CD14-positive monocyte (primary cell): ENCODE measurements around the gene PIP4K2A. TPM values are rescaled to one million over a fixed set of nuclear protein-coding genes. Genes with fewer than 3 reads are reported as not detected.

Experiments used
- DNase-seq, 3 donors: peaks; one replicate each; pipeline ENCODE4 v3.0.0-alpha.2; 2011 to 2022
- H2AFZ ChIP-seq: 2 replicates; pipeline ENCODE4 v1.6.0; 2012; ENCODE audit warnings: mild to moderate bottlenecking, low read depth, low read length, inconsistent platforms; ENCODE audit not compliant: insufficient read depth, poor library complexity, severe bottlenecking
- H3K27ac ChIP-seq, 2 donors: 1 replicate in 1 of 2; 2 replicates in 1 of 2; pipeline ENCODE4 v1.5.1; 2012 to 2013; ENCODE audit warnings: low read length in 2 of 2, control low read depth in 1 of 2, inconsistent platforms in 1 of 2, low read depth in 1 of 2, mild to moderate bottlenecking in 1 of 2
- H3K27me3 ChIP-seq, 2 donors: one replicate each; pipeline versions ENCODE4 v1.6.0 to v1.6.1; 2011 to 2013; ENCODE audit warnings: low read length in 2 of 2; ENCODE audit not compliant: control insufficient read depth in 2 of 2, insufficient read depth in 2 of 2
- H3K36me3 ChIP-seq, 2 donors: replicated peaks in 1 of 2; 1 replicate in 1 of 2; 2 replicates in 1 of 2; pipeline versions ENCODE4 v1.5.1 to v1.6.1; 2012 to 2013; ENCODE audit warnings: low read length in 2 of 2, control low read depth in 1 of 2, inconsistent platforms in 1 of 2, mild to moderate bottlenecking in 1 of 2; ENCODE audit not compliant: insufficient read depth in 2 of 2, control insufficient read depth in 1 of 2
- H3K4me1 ChIP-seq, 2 donors: 1 replicate in 1 of 2; 2 replicates in 1 of 2; pipeline versions ENCODE4 v1.5.1 to v1.6.1; 2012 to 2013; ENCODE audit warnings: low read length in 2 of 2, control low read depth in 1 of 2, inconsistent platforms in 1 of 2, mild to moderate bottlenecking in 1 of 2, moderate library complexity in 1 of 2; ENCODE audit not compliant: insufficient read depth in 2 of 2, control insufficient read depth in 1 of 2
- H3K4me2 ChIP-seq: replicated peaks from 2 replicates; pipeline ENCODE3; 2012; ENCODE audit warnings: low read length, moderate library complexity, mild to moderate bottlenecking; ENCODE audit not compliant: poor library complexity, severe bottlenecking; ENCODE audit errors: extremely low read depth
- H3K4me3 ChIP-seq, 3 experiments: fragments of 200-600 bp in 1 of 3; sonication (generic) in 1 of 3; replicated peaks in 1 of 3; 1 replicate in 2 of 3; 2 replicates in 1 of 3; pipeline ENCODE4 v1.5.1; 2011 to 2013; ENCODE audit warnings: low read length in 3 of 3, mild to moderate bottlenecking in 3 of 3, control low read depth in 2 of 3, low read depth in 2 of 3, inconsistent platforms in 1 of 3, moderate library complexity in 1 of 3
- H3K79me2 ChIP-seq: 2 replicates; pipeline ENCODE4 v1.6.0; 2012; ENCODE audit warnings: mild to moderate bottlenecking, control low read depth, inconsistent platforms, low read length, moderate library complexity; ENCODE audit not compliant: insufficient read depth
- H3K9ac ChIP-seq: 2 replicates; pipeline ENCODE4 v1.6.0; 2017; ENCODE audit warnings: low read length, mild to moderate bottlenecking; ENCODE audit not compliant: insufficient read depth, poor library complexity, severe bottlenecking
- H3K9me3 ChIP-seq, 2 donors: replicated peaks in 1 of 2; 1 replicate in 1 of 2; 2 replicates in 1 of 2; pipeline versions ENCODE4 v1.5.1 to v1.6.1; 2012 to 2013; ENCODE audit warnings: low read length in 2 of 2, control low read depth in 1 of 2; ENCODE audit not compliant: control insufficient read depth in 1 of 2, insufficient read depth in 1 of 2
- H4K20me1 ChIP-seq: 2 replicates; pipeline ENCODE4 v1.6.0; 2012; ENCODE audit warnings: mild to moderate bottlenecking, low read length, control low read depth, moderate library complexity; ENCODE audit not compliant: insufficient read depth
- H3K27ac Mint-ChIP-seq, 7 donors: one replicate each; pipeline ENCODE4 v1.8.0; 2020; ENCODE audit warnings: mild to moderate bottlenecking in 7 of 7, mixed read lengths in 7 of 7, moderate library complexity in 6 of 7, inconsistent platforms in 2 of 7
- H3K27me3 Mint-ChIP-seq, 3 donors: one replicate each; pipeline ENCODE4 v1.8.0; 2021 to 2022; ENCODE audit warnings: low read depth in 3 of 3, mild to moderate bottlenecking in 3 of 3, mixed read lengths in 3 of 3, moderate library complexity in 3 of 3, inconsistent platforms in 1 of 3
- H3K36me3 Mint-ChIP-seq, 2 donors: one replicate each; pipeline ENCODE4 v1.8.0; 2020; ENCODE audit warnings: mixed read lengths in 2 of 2, inconsistent platforms in 1 of 2, mild to moderate bottlenecking in 1 of 2
- H3K4me1 Mint-ChIP-seq: one replicate; pipeline ENCODE4 v1.8.0; 2020; ENCODE audit warnings: mild to moderate bottlenecking, mixed read lengths
- H3K4me3 Mint-ChIP-seq, 2 donors: one replicate each; pipeline ENCODE4 v1.8.0; 2020; ENCODE audit warnings: mild to moderate bottlenecking in 2 of 2, mixed read lengths in 2 of 2, moderate library complexity in 1 of 2
- H3K9me3 Mint-ChIP-seq, 7 donors: one replicate each; pipeline ENCODE4 v1.8.0; 2020 to 2022; ENCODE audit warnings: mixed read lengths in 7 of 7, mild to moderate bottlenecking in 6 of 7, moderate library complexity in 6 of 7, inconsistent platforms in 2 of 7
- WGBS: methylation state at CpG from one replicate; pipeline ENCODE4 v1.1.5; 2013; ENCODE audit warnings: missing lambda C conversion rate; ENCODE audit not compliant: insufficient coverage; 5-methylcytosine and 5-hydroxymethylcytosine counted together
- intact Hi-C, 2 donors: fragments of 100-400 bp; cut with micrococcal nuclease; formaldehyde crosslinking; loops; one replicate each; pipeline versions ENCODE4 v1.15.0 to v1.15.1; 2023
- polyA plus RNA-seq, 3 donors: library from polyadenylated mRNA; depleted of rRNA in 1 of 3; unstranded in 2 of 3; stranded (reverse) in 1 of 3; fragments of 300-500 nt in 2 of 3; fragments of >200 nt in 1 of 3; fragmentation: Illumina TruSeq in 2 of 3; gene quantifications; 1 replicate in 2 of 3; 2 replicates in 1 of 3; pipeline ENCODE4 v1.2.3, GENCODE V29; 2012 to 2021
- TF ChIP-seq, protein P1 (sequence below): fragments of 200-600 bp; IDR thresholded peaks from one replicate; pipeline ENCODE4 v1.8.0; 2022; ENCODE audit warnings: antibody characterized with exemption, mild to moderate bottlenecking

The PIP4K2A gene
- polyA plus RNA-seq, 3 donors: 9.7 to 33.7 (median 16.6) TPM

DNA sequence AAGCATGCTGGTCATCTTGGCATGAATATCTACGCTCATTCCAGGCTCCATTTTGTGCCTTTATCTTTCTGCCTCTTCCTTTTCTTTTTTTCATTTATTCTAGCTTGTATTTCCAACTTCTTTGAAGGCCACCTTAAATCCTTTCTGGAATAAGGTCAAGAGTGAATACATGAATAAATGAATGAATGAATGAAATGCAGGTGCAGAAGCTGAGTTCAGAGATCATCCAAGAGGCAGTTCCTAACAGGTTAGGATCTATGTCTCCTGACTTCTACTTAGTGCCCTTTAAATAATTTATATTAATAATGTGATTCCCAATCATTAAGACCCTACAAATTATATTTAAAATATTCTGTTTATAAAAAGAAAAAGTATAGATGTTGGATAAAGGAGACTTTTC lies 125.9 kb downstream of the PIP4K2A start:
- no peak for DNase-seq
- Mint-ChIP-seq H3K36me3 (peaks cover 76 to 80% of the 10 kb centered on the region in 2 donors), H3K4me1 (no peaks in the 10 kb centered on the region), H3K9me3 (peaks cover 0 to 4% (median 0%) of the 10 kb centered on the region in 7 donors), H3K27ac (peak overlapping the region in 2 of 7 donors; percentile 8 to 78), H3K4me3 (no peak overlapping the region), H3K27me3 (peaks cover 0 to 3% (median 0%) of the 10 kb centered on the region in 3 donors)
- H3K4me2 ChIP-seq: no peak overlapping the region
- no peaks in the 10 kb centered on the region for H3K4me1 ChIP-seq
- TF ChIP-seq, protein P1, sequence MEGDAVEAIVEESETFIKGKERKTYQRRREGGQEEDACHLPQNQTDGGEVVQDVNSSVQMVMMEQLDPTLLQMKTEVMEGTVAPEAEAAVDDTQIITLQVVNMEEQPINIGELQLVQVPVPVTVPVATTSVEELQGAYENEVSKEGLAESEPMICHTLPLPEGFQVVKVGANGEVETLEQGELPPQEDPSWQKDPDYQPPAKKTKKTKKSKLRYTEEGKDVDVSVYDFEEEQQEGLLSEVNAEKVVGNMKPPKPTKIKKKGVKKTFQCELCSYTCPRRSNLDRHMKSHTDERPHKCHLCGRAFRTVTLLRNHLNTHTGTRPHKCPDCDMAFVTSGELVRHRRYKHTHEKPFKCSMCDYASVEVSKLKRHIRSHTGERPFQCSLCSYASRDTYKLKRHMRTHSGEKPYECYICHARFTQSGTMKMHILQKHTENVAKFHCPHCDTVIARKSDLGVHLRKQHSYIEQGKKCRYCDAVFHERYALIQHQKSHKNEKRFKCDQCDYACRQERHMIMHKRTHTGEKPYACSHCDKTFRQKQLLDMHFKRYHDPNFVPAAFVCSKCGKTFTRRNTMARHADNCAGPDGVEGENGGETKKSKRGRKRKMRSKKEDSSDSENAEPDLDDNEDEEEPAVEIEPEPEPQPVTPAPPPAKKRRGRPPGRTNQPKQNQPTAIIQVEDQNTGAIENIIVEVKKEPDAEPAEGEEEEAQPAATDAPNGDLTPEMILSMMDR: no peak
- no peak overlapping the region for H3K27ac ChIP-seq
- no peak overlapping the region for H3K4me3 ChIP-seq
- H3K27me3 ChIP-seq: no peaks in the 10 kb centered on the region
- peaks cover 61% of the 10 kb centered on the region for H4K20me1 ChIP-seq
- intact Hi-C loops: no loop called here
- H3K79me2 ChIP-seq: no peaks in the 10 kb centered on the region
- H3K36me3 ChIP-seq: peaks cover 69 to 90% of the 10 kb centered on the region in 2 donors
- H2AFZ ChIP-seq: no peak overlapping the region
- H3K9ac ChIP-seq: no peak overlapping the region
- H3K9me3 ChIP-seq: no peaks in the 10 kb centered on the region
- 100% methylated on average over 1 of the region's 1 CpG for WGBS

DNA sequence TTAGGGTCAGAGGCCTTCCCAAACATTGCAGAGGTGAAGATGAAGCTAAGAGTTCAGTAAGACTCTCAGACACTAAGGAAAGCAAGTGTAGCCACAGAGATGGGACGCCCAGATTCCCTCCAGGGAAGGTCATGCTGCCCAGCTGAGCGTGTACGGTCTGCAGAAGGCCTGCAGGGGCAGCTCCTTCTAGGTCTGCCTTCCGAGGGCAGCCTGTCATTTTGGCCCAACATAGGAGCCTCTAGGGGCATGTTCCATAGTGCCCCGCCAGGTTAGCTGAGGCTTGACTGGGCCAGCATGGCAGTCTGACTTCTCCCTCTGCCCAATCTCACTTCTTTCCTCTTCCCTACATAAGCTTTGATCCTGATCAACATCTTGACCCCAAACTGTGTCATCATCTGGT lies 130.7 kb downstream of the PIP4K2A start:
- Histone ChIP-seq H3K9me3 (no peaks in the 10 kb centered on the region), H3K79me2 (no peaks in the 10 kb centered on the region), H3K4me1 (peaks cover 7 to 13% of the 10 kb centered on the region in 2 donors), H3K27me3 (no peaks in the 10 kb centered on the region), H3K4me2 (no peak overlapping the region), H3K4me3 (no peak overlapping the region), H4K20me1 (peaks cover 50% of the 10 kb centered on the region), H3K9ac (no peak overlapping the region), H3K27ac (peak overlapping the region in 1 of 2 donors; percentile 12), H3K36me3 (peaks cover 53 to 88% of the 10 kb centered on the region in 2 donors), H2AFZ (no peak overlapping the region)
- Mint-ChIP-seq H3K4me1 (peaks cover 14% of the 10 kb centered on the region), H3K36me3 (peaks cover 72 to 77% of the 10 kb centered on the region in 2 donors), H3K4me3 (no peak overlapping the region), H3K27me3 (peaks cover 0 to 4% (median 0%) of the 10 kb centered on the region in 3 donors), H3K27ac (peak overlapping the region in 4 of 7 donors; percentile 12 to 72 (median 43)), H3K9me3 (no peaks in the 10 kb centered on the region)
- DNase-seq: no peak
- TF ChIP-seq, protein P1: no peak
- WGBS: 98% methylated on average over 4 of the region's 5 CpGs
- intact Hi-C loops: no loop called here
